HG03175 (cell line): ENCODE measurements around the gene SDCCAG8.

Experiments
- ATAC-seq: cut with Tn5 transposase; IDR thresholded peaks from one replicate; pipeline ENCODE4 v1.9.1; 2021; ENCODE audit warnings: mild to moderate bottlenecking, moderate library complexity; ENCODE audit not compliant: unreplicated experiment

The SDCCAG8 gene

DNA sequence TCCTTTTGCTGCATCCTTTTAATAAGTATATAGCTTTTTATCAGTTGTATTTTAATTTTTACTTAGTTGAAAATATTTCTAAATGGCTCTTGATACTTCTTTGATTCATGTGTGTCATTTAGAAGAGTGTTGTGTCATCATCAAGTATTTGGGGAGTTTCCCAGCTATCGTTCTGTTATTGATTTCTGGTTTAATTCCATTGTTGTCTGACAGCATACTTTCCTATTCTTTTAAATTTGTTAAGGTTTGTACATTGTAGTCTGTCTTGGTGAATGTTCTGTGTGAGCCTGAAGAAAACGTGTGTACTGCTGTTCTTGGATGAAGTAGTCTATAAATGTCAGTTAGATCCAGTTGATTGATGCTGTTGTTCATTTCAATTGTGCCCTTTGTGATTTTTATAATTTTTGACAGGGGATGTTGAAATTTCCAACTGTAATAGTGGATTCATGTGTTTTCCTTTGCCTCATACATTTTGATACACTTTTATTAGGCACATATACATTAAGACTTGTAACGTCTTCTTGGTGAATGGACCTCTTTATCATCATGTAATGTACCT is 24.8 kb downstream of the SDCCAG8 start:
- no peak for ATAC-seq

DNA sequence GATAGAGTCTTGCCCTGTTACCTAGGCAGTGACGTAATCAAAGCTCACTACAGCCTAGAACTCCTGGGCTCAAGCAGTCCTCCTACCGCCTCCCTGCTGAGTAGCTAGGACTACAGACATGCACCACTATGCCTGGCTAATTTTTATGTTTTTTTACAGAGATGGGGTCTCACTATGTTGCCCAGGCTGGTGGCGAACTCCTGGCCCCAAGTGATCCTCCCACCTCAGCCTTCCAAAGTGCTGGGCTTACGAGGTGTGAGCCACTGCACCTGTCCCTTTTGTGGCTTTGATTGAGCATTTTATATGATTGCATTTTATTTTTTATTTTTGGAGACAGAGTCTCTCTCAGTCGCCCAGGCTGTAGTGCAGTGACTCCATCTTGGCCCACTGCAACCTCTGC is 25.8 kb downstream of the SDCCAG8 start:
- no peak for ATAC-seq

DNA sequence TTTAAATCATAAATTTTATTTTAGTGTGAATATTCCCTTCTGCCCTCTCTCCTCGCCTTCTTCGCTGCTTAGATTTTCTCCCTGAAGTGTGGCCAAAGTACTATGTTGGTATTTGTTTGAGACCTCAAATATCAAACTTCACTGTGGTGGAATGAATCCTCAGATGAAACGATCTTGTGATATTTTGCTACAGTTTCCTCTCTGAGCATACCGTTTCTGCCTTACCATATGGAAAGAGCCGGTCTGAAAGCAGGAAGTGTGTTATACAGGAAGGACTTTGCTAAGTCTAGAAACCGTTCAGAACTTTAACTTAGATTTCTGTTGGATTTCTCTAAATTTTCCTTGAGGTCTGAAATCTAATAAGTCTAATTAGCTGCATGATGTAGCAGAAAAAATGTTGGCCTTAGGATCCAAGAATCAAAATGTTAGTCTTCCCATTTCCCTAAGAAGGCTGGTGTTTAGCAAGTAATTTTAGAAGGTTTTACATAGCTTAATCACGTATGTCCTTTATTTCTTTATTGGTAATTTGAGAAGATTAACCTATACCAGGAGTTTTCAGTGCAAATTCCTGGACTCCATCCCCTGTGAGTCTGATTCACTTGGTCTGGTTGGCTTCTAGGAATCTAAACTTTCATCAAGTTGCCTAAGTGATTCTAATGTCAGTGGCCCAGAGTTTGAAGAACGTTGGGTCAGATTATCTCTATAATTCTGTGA is 30.7 kb downstream of the SDCCAG8 start:
- no peak for ATAC-seq

DNA sequence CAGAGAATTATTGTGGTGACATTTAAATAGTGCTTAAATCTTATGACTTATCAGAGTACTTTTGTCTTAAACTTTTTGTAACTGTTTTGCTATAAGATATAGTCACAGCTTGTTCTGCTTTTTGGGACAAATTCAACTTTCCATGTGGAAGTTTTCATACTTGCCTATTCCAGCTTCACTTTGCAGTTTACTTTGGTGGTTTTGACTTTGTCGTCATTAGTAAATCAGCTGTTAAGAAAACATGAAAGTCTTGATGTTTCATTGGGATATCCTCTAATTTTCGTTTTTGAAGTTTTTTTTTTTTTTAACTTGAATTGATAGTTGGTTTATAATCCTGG is 31.3 kb downstream of the SDCCAG8 start:
- no peak for ATAC-seq

DNA sequence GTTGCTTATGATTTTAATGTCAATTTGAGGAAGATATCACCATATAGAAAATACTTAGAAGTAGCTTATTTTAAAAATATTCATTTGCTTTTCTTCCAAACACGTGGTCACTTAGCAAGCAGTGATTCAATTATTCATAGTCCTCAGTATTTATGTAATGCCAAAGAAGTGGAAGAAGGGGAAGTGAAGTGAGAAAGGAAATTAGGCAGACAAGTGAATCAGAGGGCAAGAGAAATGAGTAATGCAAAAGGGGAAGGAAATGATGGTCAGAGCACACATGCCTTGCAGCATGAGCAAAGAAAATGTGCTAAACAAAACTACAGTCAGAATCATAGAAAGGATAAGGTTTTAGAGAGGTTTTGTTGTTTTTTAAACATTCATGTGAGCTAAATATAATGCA is 31.8 kb downstream of the SDCCAG8 start:
- peak; percentile 98 for ATAC-seq

DNA sequence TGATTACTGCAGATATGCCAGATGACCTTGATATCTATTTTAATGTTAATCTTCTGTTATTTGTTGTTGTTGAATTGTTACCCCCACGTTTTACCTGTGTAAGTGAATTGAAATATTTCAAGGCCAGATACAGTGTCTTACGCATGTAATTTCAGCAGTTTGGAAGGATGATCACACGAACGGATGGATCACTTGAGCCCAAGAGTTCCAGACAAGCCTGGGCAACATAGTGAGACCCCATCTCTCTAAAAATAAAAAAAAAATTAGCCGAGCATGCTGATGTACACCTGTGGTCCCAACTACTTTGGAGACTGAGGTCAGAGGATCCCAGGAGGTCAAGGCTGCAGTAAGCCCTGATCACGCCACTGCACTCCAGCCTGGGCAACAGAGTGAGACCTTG is 32.2 kb downstream of the SDCCAG8 start:
- ATAC-seq = no peak

DNA sequence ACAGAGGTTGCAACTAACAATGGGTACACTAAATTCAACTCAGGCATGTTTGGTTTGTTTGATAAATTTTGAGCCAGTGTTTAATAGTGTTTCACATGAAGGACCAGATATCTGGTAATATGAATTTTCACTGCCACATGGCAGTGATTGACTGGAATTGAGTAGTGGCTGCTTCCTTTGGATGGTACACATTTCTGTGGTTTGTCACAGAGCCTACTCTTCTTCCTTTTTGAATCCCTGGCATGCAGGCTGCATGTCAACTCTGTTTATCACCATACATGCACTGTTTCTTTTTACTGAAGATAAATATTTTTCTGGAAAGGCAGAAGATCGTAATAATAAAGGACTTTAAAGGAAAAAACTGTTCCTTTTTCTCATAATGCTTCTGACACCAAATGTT is 35.5 kb downstream of the SDCCAG8 start:
- no peak for ATAC-seq

DNA sequence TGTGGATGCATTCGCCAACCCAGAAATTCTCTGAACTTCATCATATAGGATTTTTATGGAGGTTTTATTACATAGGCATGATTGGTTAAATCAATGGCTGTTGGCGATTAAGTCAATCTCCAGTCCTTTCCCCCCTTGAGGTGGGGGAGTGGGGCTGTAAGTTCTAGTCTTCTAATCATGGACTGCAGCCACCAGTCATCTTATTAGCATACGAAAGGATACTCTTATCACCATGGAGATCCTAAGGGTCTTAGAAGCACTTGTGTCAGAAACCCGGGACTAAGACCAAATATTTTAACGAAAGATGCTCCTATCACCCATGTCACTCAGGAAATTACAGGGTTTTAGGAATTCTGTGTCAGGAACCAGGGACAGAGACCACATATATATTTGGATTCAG is 36.3 kb downstream of the SDCCAG8 start:
- no peak for ATAC-seq

DNA sequence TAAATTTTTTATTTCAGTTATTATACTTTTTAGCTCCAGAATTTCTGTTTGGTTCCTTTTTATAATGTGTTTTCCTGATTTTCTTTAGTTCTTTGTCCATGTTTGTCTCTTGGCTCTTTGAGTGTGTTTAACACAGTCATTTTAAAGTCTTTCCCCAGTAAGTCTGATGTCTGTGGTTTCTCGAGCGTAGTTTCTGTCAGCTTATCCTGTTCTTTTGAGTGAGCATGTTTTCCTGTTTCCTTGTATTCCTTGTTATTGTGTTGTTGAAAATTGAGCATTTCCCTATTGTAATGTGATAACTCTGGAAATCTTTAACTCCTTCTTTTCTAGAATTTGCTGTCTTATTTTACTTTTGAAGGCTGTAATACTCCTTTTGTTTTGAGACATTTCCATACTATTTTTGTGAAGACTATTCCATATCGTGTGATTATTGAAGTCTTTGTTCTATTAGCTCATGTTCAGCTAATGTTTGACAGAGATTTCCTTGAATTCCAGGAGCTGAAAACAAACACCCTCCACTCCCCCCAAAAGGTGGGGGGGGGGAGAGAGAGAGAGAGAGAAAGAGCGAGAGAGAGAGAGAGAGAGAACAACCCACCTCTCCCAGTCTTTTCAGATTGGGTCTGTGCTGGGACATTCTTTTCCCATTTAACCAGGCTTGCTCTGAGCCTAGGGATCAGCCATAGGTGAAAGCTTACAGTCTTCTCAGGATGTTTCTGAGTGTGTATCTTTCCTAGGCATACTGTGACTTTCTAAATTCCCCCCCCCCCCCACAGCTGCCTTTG is 38.3 kb downstream of the SDCCAG8 start:
- no peak for ATAC-seq

DNA sequence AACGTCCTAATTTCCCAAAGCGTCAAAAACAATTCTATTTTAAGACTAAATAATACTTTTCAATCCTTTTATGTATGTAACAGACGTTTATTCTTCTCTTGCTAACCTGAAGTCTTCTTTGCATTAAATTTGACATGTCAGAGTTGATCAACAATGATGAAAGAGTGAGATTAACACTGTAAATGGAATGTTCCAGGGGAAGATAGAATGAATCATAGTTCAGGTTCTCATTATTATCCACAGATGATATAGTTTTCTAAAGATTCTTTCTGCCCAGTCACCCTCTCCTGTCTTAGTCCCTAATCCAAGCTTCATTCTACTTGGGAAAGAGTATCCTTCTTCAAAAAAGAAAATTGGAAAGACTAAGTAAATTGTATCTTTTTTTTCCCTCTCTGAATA is 38.9 kb downstream of the SDCCAG8 start:
- ATAC-seq = no peak

DNA sequence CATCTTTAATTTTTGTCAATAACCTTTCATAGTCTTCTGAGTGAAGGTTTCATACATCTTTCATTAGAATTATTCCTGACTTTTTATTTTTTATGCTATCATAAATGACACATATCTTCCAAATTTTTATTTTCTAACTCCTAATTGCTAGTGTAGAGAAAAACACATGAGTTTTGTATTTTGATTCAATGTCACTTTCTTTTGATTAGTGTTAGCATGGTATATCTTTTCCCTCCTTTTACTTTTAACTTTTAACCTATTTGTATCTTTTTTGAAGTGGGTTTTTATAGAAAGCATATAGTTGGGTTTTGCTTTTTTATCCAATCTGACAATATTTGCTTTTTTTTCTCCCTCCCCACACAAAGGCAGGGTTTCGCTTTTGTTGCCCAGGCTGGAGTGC is 43.2 kb downstream of the SDCCAG8 start:
- no peak for ATAC-seq

DNA sequence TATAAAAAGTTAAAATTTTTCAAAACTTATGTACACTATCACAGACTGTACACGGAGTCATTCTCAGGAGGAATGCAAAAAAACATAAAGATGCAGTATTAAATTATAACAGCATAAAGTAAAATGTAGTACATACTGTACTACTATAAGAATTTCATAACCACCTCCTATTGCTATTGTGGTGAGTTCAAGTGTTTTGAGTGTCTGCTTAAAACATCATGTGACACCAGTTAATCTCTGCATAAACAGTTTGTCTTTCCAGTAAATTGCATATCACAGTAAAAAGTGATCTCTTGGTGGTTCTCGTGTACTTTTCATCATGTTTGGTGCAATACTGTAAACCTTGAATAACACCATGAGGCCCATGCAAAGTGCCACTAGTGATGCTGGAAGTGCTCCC is 45.2 kb downstream of the SDCCAG8 start:
- ATAC-seq = no peak

DNA sequence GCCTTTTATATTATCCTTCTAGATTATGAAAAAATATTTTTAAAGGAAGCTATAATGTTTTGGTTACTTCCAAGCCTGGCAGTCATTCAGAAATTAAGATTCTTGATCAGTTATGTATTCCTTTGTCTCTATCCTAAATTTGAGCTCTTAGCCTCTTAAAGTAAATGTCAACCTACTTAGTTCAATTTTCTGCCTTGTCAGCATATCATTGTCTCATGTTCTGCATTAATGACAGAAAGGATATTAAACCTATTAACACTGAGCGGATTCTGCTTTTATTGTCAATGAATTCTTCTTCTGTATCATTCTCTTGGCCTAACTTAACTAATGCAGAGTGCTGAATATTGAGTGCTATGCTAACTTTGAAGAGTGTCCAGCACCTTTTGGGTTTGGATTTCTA is 56.0 kb downstream of the SDCCAG8 start:
- ATAC-seq = no peak

DNA sequence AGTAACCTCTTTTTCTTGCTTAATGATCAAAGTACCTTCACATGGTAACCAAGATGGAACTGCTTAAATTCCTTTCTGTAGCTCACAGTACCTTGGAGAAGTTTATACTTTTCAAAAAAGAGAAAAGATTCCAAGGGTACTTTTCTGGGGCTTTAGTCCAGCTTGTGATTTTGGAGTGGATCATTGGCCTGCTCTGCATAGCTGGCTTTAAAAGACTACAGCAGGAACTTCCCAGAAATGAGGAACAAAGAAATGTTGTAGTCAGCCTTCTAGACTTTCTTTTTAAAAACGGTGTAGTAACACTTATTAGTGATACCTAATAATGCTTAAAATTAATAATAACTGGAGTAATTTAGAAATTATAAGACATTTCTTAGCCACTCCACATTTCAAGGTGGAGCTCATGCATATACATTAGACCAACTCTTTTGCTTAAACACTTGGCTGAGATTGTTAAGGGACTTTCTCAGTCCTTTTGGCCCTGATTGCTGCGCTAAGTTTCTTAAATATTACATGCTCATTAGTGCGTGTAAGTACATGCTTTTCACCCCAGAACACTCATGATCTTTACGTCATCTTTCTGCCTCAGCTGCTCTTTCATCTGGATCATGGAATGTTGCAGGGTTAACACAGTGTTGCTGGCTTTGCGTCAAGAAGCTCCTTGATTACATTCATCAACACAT is 57.3 kb downstream of the SDCCAG8 start:
- peak; percentile 27 for ATAC-seq

DNA sequence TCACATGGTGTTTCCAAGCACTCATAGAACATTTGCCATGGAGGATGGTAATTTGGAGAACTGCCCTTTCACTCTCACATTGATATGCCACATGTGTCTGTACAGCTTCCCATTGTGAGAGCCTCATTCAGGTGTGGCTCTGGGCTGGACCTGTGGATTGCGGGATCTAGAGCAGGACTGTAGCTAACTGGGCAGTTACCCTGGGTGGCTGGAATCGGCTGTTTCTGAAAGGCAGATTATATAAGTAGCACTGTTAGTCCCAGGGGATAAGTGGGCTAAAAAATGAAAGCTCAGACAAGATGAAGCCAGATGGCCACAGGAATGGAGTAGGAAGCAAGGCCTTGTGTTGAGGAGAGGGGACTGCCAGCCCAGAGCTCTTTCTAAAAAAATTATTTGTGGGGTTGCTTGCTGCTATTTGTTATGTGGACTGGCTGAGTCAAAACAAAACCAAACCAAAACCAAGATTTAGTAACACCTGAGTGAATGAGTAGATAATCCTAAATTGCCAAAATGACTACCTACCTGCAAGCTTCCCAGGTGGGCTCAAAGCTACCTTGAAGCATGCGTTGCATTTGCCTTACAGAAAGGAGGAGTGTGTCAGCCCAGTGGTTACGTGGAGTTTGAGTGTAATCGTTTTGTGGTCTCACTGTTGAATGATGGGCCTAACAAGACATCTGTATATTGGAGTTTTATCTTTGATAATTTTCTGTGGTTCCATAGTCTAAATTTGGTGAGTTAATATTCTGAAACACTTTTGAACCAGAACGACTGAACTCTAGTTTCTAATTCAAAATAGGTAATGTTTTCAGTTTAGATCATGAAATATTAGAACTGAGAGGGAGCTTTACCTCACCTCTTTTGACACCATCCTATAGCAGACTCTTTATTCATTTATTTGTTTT is 58.0 kb downstream of the SDCCAG8 start:
- peak; percentile 70 for ATAC-seq

DNA sequence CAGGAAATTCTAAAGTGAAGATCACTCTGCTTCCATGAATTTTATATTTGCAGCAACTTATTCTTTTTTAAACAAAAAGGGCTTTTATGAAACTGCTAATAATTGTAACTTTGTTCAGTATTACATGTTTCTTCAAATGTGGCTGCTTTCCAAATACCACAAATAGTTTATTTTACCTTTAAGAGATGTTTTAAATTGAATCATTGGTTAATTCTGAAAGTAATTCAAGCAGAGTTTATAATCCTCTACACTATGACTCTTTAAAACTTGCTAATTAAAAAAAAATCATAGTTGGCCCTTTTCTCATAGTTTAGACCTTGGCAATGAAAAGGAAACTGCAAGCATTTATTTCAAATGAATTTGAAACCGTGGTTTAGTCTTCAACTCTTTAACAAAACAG is 59.6 kb downstream of the SDCCAG8 start:
- no peak for ATAC-seq

DNA sequence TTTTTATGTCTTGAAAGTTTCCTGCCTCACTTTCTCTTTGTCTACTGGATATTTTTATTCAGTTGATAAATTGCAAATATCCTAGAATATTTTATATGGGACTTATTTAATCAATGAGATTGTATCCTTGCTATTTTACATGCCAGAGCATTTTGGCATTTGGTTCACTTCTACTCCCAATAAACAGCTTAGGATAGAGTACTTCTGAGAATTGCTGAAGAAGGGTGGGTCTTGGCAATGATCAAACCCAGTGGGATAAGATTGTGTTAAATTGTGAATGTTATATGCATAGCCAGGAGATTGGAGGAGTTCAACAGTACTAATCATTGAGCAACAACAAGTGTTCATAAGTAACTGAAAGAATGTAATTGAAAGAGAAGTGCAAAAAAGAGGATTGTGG is 60.1 kb downstream of the SDCCAG8 start:
- ATAC-seq = no peak

DNA sequence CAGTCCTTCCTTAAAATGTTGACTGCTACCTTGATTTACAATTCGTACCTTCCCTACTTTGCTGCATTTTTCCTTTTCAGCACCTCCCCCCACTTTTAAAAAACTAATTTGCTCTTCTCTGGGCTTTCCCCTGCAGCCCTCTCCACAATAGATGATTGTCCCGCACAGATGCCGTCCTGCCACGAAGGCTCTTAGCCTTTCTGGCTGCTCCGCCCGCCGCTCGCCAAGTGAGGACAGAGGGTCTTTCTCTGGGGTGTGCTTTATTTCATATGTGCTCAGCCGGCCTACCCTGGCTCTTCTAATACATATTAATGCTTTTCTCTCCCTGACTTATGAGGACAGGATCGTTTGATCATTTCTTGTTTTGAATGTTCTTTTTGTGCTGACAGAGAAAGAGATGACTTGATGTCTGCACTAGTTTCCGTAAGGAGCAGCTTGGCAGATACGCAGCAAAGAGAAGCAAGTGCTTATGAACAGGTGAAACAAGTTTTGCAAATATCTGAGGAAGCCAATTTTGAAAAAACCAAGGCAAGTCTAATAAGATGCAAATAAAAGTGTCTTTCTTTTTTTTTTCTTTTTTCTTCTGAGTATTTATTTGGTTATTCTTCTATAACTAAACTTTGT is 60.6 kb downstream of the SDCCAG8 start:
- no peak for ATAC-seq

DNA sequence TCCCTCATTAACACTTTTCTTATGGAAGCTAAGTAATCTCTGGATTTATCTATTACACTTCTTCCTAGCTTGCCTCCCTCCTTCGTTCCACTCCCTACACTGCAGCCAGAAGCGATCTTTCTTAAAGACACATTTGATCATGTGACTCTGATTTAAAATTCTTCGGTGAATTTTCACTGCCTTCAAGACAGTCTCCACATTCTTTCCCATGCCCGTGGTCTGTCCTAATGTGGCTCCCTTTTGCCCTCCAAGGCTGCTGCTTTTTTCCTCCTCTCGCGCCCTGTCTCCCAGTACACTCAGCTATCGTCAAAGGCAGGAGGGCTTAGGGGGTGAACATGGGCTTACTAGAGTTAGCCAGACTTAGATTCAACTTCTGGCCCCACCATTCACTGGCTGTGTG is 64.4 kb downstream of the SDCCAG8 start:
- ATAC-seq = no peak

DNA sequence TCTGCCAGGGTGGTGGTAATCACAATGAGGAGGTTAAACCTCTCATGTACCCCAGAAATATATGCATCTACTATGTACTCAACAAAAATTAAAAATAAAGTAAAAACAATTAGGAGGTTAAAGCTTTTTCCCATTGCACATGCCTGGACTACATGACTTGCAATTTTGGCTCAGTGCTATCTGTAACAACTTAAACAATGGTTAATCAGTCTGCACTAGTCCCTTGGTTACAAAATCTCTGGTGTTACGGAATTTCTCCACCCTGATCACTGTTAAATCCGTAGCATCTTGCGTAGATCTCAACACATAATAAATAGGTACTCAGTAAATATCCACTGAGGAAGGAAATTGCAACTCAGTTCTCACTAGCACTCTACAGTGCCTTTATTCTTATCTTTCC is 66.5 kb downstream of the SDCCAG8 start:
- ATAC-seq = no peak
